ENCODE results near the gene SIRT2. TPM values are rescaled to one million over a fixed set of nuclear protein-coding genes. Genes with fewer than 3 reads are reported as not detected.
"Not testable (repeated sequence)": the region's sequence is repeated elsewhere in the genome, so short reads cannot be mapped to it uniquely, and the experiment has no call there.

SIRT2 gene
- total RNA-seq, 1 donor from 2014 or later: 28.3 TPM

DNA sequence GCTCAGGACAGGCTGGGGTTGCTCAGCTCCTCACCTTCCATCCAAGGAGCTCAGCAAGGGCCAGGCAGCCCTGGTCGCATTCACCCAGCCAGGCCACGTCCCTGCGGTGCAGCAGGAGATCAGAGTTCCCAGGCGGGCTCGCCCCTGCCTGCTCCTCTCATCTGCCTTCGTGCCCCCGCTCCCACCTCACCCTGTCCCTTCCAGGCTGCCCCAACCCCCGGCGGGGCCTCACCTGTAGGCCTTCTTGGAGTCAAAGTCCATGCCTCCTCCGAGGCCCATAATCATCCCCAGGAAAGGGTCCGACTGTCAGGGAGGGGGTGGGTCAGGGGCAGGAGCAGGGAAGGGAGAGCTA, 20.0 kb downstream of the SIRT2 start:
- H3K27me3 Mint-ChIP-seq (ENCODE audit: insufficient read depth): no peaks in the 10 kb centered on the region
- H3K9me3 Mint-ChIP-seq: no peaks in the 10 kb centered on the region
- peaks cover 33% of the 10 kb centered on the region for H3K4me1 Mint-ChIP-seq (ENCODE audit: low read depth)
- H3K4me3 Mint-ChIP-seq: no peak overlapping the region
- H3K36me3 Mint-ChIP-seq (ENCODE audit: low read depth): peaks cover 12% of the 10 kb centered on the region
- intact Hi-C loops (cut with micrococcal nuclease): no loop called here
- DNase-seq (ENCODE audit: low spot score): no peak
- H3K27ac Mint-ChIP-seq: no peak overlapping the region

- intact Hi-C loops (cut with micrococcal nuclease): loop anchor here (1.0 kb wide), 3 partner anchors 9 to 52 kb away; partner anchors contain the start of genes MRPS12, NFKBIB, SARS2 and SIRT2
- Mint-ChIP-seq H3K4me3 (peak overlapping the region; percentile 95), H3K36me3 (ENCODE audit: low read depth) (peaks cover 12% of the 10 kb centered on the region), H3K9me3 (no peaks in the 10 kb centered on the region), H3K4me1 (ENCODE audit: low read depth) (peaks cover 33% of the 10 kb centered on the region), H3K27me3 (ENCODE audit: insufficient read depth) (no peaks in the 10 kb centered on the region), H3K27ac (peak overlapping the region; percentile 96)
- no peak for DNase-seq (ENCODE audit: low spot score)
Measured at GRCh38 chr19:38878575-38879399, 20.6 kb downstream of the SIRT2 start.

DNA sequence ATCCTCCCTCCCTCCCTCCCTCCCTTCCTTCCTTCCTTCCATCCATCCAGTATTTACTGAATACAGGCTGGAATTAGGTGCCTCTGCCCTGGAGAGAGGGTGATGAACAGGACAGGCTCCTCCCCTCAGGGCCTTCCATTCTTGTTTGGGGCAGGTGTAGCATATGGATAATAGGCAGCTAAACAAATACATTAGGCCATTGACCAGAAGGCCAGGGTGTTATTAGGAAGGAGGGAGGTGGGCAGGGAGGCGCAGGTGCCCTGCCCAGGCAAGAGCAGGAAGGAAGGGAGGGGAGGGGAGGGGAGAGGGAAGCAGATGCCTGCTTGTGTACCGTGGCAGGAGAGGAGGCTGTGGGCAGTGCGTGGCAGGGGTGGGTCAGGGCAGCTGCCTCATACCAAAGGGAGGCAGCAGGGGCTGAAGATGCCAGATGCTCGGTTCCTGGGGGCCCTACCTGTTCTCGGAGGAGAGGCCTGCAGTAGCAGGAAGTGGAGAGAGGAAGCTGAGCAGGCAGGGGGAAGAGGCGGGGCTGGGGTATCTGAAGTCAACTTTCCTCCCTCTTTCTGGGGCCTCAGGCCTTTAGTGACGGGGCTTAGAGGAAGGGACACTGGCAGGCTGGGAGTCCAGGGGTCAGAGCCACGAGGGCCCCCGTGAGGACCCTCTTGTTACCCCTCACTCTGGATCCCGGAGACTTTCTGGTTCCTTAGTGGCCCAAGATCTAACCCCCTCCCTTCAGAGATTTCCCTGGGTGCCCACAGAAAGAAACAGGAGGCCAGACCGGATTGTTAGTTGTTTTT, 21.4 kb downstream of the SIRT2 start, which contains the start of gene RINL:
Gene RINL, minus strand, starts transcription at position 495 of the 794 bp plus-strand sequence. CDS start 1,533 bp downstream, outside the sequence.
- H3K27ac Mint-ChIP-seq: peak within 1 kb of the TSS; percentile 96
- no peaks in the 10 kb centered on the region for H3K9me3 Mint-ChIP-seq
- intact Hi-C loops (cut with micrococcal nuclease): loop anchor here (1.0 kb wide), 3 partner anchors 9 to 52 kb away; partner anchors contain the start of genes MRPS12, NFKBIB, SARS2 and SIRT2
- H3K4me1 Mint-ChIP-seq (ENCODE audit: low read depth): peaks cover 32% of the 10 kb centered on the region
- H3K27me3 Mint-ChIP-seq (ENCODE audit: insufficient read depth): no peaks in the 10 kb centered on the region
- H3K4me3 Mint-ChIP-seq: peak within 1 kb of the TSS; percentile 95
- DNase-seq (ENCODE audit: low spot score): peak; percentile 58
- H3K36me3 Mint-ChIP-seq (ENCODE audit: low read depth): peaks cover 9% of the 10 kb centered on the region

DNA sequence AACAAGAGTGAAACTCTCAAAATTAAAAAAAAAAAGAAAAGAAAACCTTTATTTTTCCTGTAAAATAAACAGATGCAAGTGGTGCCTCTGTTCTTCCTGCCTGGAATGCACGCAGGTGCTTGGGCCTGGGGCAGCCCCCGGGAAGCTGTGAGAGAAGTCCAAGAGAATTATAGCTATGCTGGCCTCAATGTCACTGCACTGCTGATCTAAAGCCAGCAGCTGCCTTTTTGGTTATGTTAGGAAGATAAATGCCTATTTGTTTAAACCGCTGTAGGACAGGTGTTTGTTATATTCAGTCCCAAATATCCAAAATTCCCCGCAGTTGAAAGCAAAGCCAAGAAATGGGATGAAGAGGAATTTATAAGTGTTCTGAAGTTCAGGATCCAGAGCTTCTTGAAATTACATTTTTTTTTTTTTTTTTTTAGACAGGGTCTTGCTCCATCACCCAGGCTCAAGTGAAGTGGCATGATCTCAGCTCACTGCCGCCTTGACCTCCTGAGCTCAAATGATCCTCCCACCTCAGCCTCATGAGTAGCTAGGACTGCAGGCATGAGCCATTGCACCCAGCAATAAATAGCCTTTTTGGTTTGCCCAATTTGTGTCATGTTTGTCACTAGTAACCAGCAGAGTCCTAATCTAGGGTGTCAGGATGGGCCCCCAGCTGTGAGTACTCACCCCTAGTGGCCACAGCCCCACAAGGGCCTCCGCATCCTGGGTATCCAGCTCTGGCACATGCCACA, 23.6 kb downstream of the SIRT2 start:
- intact Hi-C loops (cut with micrococcal nuclease): no loop called here
- Mint-ChIP-seq H3K9me3 (no peaks in the 10 kb centered on the region), H3K27ac (peak overlapping the region; percentile 63), H3K27me3 (ENCODE audit: insufficient read depth) (no peaks in the 10 kb centered on the region), H3K4me1 (ENCODE audit: low read depth) (peaks cover 34% of the 10 kb centered on the region), H3K36me3 (ENCODE audit: low read depth) (peaks cover 7% of the 10 kb centered on the region), H3K4me3 (no peak overlapping the region)
- DNase-seq (ENCODE audit: low spot score): no peak

GRCh38 chr19:38873400-38873799, 26.0 kb downstream of the SIRT2 start:
- H3K9me3 Mint-ChIP-seq; DNase-seq (ENCODE audit: low spot score); H3K4me3 Mint-ChIP-seq; intact Hi-C loops (cut with micrococcal nuclease); H3K27me3 Mint-ChIP-seq (ENCODE audit: insufficient read depth): not testable (repeated sequence)
- Mint-ChIP-seq H3K4me1 (ENCODE audit: low read depth) (peaks cover 52% of the 10 kb centered on the region), H3K36me3 (ENCODE audit: low read depth) (peaks cover 16% of the 10 kb centered on the region), H3K27ac (peak overlapping the region; percentile 59)

- H3K4me3 Mint-ChIP-seq: peak overlapping the region; percentile 80
- H3K27me3 Mint-ChIP-seq (ENCODE audit: insufficient read depth): no peaks in the 10 kb centered on the region
- H3K4me1 Mint-ChIP-seq (ENCODE audit: low read depth): peaks cover 36% of the 10 kb centered on the region
- H3K9me3 Mint-ChIP-seq: no peaks in the 10 kb centered on the region
- intact Hi-C loops (cut with micrococcal nuclease): no loop called here
- H3K27ac Mint-ChIP-seq: peak overlapping the region; percentile 70
- peaks cover 20% of the 10 kb centered on the region for H3K36me3 Mint-ChIP-seq (ENCODE audit: low read depth)
- no peak for DNase-seq (ENCODE audit: low spot score)
Measured at GRCh38 chr19:38870612-38871011, 28.8 kb downstream of the SIRT2 start.

GRCh38 chr19:38869836-38870607, 29.4 kb downstream of the SIRT2 start:
- intact Hi-C loops (cut with micrococcal nuclease): loop anchor here (1.0 kb wide), 2 partner anchors 8 to 18 kb away; partner anchors contain the start of gene RINL
- peak; percentile 92 for DNase-seq (ENCODE audit: low spot score)
- Mint-ChIP-seq H3K9me3 (no peaks in the 10 kb centered on the region), H3K27ac (peak overlapping the region; percentile 87), H3K4me3 (peak overlapping the region; percentile 86), H3K36me3 (ENCODE audit: low read depth) (peaks cover 20% of the 10 kb centered on the region), H3K4me1 (ENCODE audit: low read depth) (peaks cover 42% of the 10 kb centered on the region), H3K27me3 (ENCODE audit: insufficient read depth) (no peaks in the 10 kb centered on the region)

- Mint-ChIP-seq H3K4me1 (ENCODE audit: low read depth) (peaks cover 49% of the 10 kb centered on the region), H3K4me3 (peak overlapping the region; percentile 86), H3K27me3 (ENCODE audit: insufficient read depth) (no peaks in the 10 kb centered on the region), H3K27ac (peak overlapping the region; percentile 87), H3K9me3 (no peaks in the 10 kb centered on the region), H3K36me3 (ENCODE audit: low read depth) (peaks cover 18% of the 10 kb centered on the region)
- no peak for DNase-seq (ENCODE audit: low spot score)
- intact Hi-C loops (cut with micrococcal nuclease): loop anchor here (1.0 kb wide), 2 partner anchors 9 to 17 kb away; partner anchors contain the start of gene RINL
Measured at GRCh38 chr19:38869160-38869835, 30.1 kb downstream of the SIRT2 start.

DNA sequence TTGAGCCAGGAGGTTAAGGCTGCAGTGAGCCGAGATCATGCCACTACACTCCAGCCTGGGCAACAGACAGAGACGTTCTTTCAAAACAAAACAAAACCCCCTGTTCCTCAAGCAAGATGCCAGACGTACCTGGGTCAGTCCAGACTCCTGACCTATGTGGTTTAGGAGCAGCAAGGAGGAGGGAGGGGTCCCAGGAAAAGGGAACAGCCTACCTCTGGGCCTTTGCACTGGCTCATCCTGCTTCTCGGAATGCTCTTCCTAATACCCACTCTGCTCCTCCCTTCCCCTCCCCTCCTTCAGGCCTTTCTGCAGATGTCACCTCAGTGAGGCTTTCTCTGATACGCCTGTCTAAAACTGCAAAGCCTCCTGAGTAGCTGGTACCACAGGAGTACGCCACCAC, 30.9 kb downstream of the SIRT2 start:
- H3K36me3 Mint-ChIP-seq (ENCODE audit: low read depth): peaks cover 18% of the 10 kb centered on the region
- H3K4me1 Mint-ChIP-seq (ENCODE audit: low read depth): peaks cover 51% of the 10 kb centered on the region
- H3K9me3 Mint-ChIP-seq: no peaks in the 10 kb centered on the region
- peak overlapping the region; percentile 86 for H3K4me3 Mint-ChIP-seq
- intact Hi-C loops (cut with micrococcal nuclease): no loop called here
- no peak for DNase-seq (ENCODE audit: low spot score)
- no peak overlapping the region for H3K27ac Mint-ChIP-seq
- no peaks in the 10 kb centered on the region for H3K27me3 Mint-ChIP-seq (ENCODE audit: insufficient read depth)

GRCh38 chr19:38867171-38867780, 32.1 kb downstream of the SIRT2 start:
- intact Hi-C loops (cut with micrococcal nuclease): no loop called here
- no peak overlapping the region for H3K27ac Mint-ChIP-seq

DNA sequence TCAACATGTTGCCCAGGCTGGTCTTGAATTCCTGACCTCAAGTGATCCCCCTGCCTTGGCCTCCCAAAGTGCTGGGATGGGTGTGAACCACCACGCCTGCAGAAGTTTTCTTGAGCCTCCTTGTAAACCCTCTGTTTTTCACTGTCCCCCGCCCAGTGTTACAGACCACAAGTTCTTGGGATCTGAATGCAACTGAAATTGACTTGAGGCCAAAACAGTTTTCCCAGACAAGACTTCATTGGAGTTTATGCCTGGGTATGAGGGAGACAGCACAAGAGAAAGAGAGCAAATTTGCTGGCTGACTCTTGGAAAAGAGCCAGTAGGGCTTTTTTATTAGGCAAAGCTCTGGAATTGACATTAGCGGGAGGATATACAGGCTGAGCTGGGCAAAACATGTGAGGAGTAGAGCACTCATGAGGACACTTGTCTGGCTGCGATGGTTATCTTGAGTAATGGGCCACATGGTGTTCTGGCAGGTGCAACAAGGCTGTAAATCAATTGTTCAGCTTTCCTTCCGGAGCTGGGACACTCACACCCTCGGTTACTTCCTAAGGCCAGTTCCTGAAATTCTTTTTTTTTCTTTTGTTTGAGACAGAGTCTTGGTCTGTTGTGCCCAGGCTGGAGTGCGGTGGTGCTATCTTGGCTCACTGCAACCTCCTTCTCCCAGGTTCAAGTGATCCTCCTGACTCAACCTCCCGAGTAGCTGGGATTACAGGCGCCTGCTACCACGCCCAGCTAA, 36.9 kb downstream of the SIRT2 start:
- intact Hi-C loops (cut with micrococcal nuclease): no loop called here
- peaks cover 35% of the 10 kb centered on the region for H3K4me1 Mint-ChIP-seq (ENCODE audit: low read depth)
- peaks cover 4% of the 10 kb centered on the region for H3K36me3 Mint-ChIP-seq (ENCODE audit: low read depth)
- H3K9me3 Mint-ChIP-seq: no peaks in the 10 kb centered on the region
- H3K4me3 Mint-ChIP-seq: no peak overlapping the region
- DNase-seq (ENCODE audit: low spot score): no peak
- H3K27me3 Mint-ChIP-seq (ENCODE audit: insufficient read depth): no peaks in the 10 kb centered on the region
- no peak overlapping the region for H3K27ac Mint-ChIP-seq

More at GRCh38 chr19:38867171-38867780, 32.1 kb downstream of the SIRT2 start:
- no peaks in the 10 kb centered on the region for H3K9me3 Mint-ChIP-seq
- no peak overlapping the region for H3K4me3 Mint-ChIP-seq
- peaks cover 50% of the 10 kb centered on the region for H3K4me1 Mint-ChIP-seq (ENCODE audit: low read depth)
- H3K27me3 Mint-ChIP-seq (ENCODE audit: insufficient read depth): no peaks in the 10 kb centered on the region
- no peak for DNase-seq (ENCODE audit: low spot score)
- peaks cover 13% of the 10 kb centered on the region for H3K36me3 Mint-ChIP-seq (ENCODE audit: low read depth)

Measured in activated T-helper 1 cell treated with anti-CD3 and anti-CD28 coated beads, Interleukin-12 subunit alpha, Interleukin-12 subunit beta, Interleukin-2, Interleukin-4 antibody, amounts not matched to agents 30 ng/mL and 10 ng/mL and 1 ng/mL, durations not matched to agents 14 hours and 24 hours and 36 hours (primary cell).